ENCODE data around the gene BIRC2.

Gene BIRC2

DNA sequence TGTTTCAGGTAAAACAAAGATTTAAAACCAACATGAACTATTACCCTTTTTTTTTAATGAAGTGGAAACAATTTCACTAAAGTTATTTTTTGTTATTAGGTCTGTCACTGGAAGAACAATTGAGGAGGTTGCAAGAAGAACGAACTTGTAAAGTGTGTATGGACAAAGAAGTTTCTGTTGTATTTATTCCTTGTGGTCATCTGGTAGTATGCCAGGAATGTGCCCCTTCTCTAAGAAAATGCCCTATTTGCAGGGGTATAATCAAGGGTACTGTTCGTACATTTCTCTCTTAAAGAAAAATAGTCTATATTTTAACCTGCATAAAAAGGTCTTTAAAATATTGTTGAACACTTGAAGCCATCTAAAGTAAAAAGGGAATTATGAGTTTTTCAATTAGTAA is 30.9 kb downstream of the BIRC2 start:
- DNase-seq (ENCODE audit: low spot score), result no peak
- CTCF ChIA-PET, result no interaction called here
- no peak overlapping the region for H3K27ac ChIP-seq
- no peak for TF ChIP-seq CTCF (conservative IDR thresholded peaks at IDR 0.05; ENCODE audit: low read depth)
- POLR2A ChIA-PET (ENCODE audit: low non-redundant PET), result no interaction called here

DNA sequence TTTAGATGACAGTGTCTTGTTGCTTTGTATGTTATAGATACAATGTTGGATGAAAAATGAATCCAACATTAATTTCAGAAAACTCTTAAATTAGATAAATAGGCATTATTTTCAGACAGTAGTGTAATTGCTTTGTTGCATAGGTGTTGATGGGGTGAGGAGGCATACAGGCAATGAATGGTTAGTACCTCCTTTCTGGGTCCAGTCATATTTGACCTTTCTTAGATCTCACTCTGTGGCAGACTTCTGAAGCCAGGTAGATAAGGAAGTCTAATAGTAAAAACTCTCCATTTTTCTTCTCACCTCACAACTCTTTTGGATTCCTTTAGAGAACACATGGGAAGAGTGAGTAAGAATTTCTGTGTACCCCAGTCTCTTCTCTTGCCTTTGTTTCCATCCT is 31.8 kb downstream of the BIRC2 start:
- ChIA-PET POLR2A (ENCODE audit: low non-redundant PET) (no interaction called here), CTCF (no interaction called here)
- no peak overlapping the region for H3K27ac ChIP-seq
- TF ChIP-seq CTCF (conservative IDR thresholded peaks at IDR 0.05; ENCODE audit: low read depth), result no peak
- no peak for DNase-seq (ENCODE audit: low spot score)

DNA sequence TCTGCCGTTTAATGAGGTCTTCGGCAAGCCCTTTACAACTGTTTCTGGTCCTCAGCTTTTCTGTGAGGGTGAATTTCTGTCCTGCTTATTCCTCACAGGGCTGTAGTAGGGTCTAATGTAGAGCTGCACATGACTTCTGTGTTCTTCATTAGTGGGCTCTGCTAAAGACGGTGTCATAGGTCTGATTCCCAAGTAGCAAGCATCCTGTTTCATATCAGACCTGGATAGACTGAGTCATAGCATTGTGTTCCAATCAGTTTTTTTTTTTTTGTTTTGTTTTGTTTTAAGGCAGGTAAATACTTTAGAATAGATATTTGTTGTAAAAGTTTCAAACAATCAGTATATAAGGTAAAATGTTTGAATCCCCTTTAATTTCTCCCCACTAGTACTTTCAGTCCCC is 35.4 kb downstream of the BIRC2 start:
- no peak overlapping the region for H3K27ac ChIP-seq
- CTCF ChIA-PET, result no interaction called here
- POLR2A ChIA-PET (ENCODE audit: low non-redundant PET), result no interaction called here
- no peak for TF ChIP-seq CTCF (conservative IDR thresholded peaks at IDR 0.05; ENCODE audit: low read depth)
- DNase-seq (ENCODE audit: low spot score), result no peak

DNA sequence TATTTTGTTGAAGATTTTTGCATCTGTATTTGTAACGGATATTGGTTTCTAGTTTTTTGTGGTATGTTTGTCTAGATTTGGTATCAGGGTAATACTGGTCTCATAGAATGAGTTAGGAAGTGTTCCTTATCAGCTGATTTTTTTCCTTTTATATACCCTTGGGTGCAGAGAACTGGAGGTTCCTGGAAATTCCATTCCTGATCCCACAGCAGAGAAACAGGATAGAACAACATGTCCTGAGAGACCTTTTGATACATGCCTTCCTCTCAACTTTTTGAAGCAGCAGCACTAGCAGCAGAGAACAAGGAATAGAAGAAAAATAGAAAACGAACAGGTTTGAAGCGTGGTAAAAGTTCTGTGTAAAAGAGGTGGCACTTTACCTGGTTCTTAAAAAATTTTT is 36.8 kb downstream of the BIRC2 start:
- DNase-seq (ENCODE audit: low spot score), result no peak
- H3K27ac ChIP-seq, result no peak overlapping the region
- POLR2A ChIA-PET (ENCODE audit: low non-redundant PET), result no interaction called here
- no peak for TF ChIP-seq CTCF (conservative IDR thresholded peaks at IDR 0.05; ENCODE audit: low read depth)
- CTCF ChIA-PET, result no interaction called here

DNA sequence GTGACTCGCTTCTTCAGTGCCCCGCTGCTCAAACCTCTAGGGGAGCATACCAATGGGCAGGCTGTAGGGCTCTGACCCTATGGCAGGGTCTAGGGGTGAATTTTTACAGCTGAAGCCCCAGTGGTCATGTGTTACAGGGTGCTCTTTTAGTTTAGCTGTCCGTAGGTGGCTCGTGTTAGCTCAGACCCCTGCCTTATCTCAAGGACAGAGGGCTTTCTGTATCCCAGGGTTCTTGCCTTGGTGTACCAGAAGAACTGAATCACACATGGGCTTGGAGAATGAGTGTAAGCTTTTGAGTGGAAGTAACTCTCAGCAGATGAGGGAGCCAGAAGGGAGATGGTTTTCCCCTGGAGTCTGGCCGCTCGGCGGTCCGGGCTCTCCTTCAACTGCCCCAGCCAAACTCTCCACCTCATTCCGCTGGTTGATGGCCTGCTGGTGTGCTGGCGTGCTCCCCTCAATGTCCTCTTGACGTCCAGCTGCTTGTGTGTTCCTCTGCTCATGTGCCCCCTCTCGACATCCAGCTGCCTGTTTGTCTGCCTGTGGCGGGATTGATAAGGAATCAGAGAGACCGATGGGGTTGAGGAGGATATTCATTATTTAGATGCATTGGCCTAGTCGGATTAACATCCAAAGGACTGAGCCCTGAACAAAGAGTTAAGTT is 37.5 kb downstream of the BIRC2 start:
- no peak for DNase-seq (ENCODE audit: low spot score)
- no peak overlapping the region for H3K27ac ChIP-seq
- POLR2A ChIA-PET (ENCODE audit: low non-redundant PET), result no interaction called here
- no peak for TF ChIP-seq CTCF (conservative IDR thresholded peaks at IDR 0.05; ENCODE audit: low read depth)
- CTCF ChIA-PET, result interaction anchor here (0.7 kb wide), 1 partner anchor 27 kb away, joined by 3 read pairs; no protein-coding TSS in a partner anchor

DNA sequence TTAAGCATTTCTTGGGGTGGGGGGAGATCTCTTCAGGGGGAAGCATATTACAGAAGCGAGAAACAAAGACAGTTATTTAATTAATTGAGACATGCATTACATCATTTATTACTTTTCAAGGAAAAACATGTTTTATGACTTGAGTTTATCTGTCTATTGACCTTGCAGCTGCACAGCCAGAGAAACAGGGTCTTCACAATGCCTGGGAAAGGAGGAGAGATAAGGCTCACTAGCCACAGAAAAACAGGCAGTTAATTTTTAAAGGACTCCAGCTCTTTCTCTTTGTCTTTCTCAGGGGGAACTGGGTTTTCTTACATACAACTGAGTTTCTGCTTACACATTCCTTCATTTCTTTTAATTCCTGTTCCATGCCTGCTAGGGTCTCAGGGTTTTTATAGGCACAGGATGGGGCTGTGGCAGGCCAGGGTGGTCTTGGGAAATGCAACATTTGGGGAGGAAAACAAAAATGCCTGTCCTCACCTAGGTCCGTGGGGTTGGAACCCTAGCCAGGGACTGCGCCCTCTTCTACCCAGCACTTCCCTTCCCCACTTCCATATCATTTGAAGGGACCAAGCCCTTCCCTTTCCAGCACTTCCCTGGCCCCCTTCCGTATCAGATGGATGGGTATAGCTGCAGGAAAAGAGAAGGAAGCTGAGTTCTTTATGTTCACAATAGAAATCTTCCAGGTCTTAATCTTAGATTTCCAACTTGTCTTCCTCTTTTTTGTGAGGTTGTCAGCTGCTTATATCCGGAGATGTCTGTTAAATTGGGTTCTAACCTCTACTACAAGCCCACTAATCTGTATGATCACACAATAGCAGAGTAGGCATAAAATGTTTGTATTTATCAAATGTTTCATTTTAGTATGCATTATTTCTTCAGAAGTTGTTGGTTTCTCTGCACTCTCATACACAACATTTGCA is 38.3 kb downstream of the BIRC2 start:
- ChIA-PET CTCF (interaction anchor here (0.7 to 0.8 kb wide), 2 partner anchors 26 to 179 kb away, joined by 3 read pairs; no protein-coding TSS in a partner anchor), POLR2A (ENCODE audit: low non-redundant PET) (no interaction called here)
- H3K27ac ChIP-seq, result no peak overlapping the region
- TF ChIP-seq CTCF (conservative IDR thresholded peaks at IDR 0.05; ENCODE audit: low read depth), result no peak
- DNase-seq (ENCODE audit: low spot score), result no peak
